ES-I3 (cell line): ENCODE data around the gene PRR20G.

ENCODE experiments used
- H3K36me3 ChIP-seq: 2 replicates; pipeline ENCODE4 v1.6.1; 2013; ENCODE audit warnings: mild to moderate bottlenecking, low read length, control low read depth, moderate library complexity; ENCODE audit not compliant: insufficient read depth
- H3K4me1 ChIP-seq: 2 replicates; pipeline ENCODE4 v1.6.1; 2013; ENCODE audit warnings: mild to moderate bottlenecking, control low read depth, low read length; ENCODE audit not compliant: insufficient read depth
- H3K9ac ChIP-seq: 2 replicates; pipeline ENCODE4 v1.6.1; 2013; ENCODE audit warnings: low read depth, mild to moderate bottlenecking, low read length, moderate library complexity
- H3K9me3 ChIP-seq: 2 replicates; pipeline ENCODE4 v1.6.1; 2013; ENCODE audit warnings: mild to moderate bottlenecking, low read length, moderate library complexity; ENCODE audit not compliant: control insufficient read depth, insufficient read depth

PRR20G gene

DNA sequence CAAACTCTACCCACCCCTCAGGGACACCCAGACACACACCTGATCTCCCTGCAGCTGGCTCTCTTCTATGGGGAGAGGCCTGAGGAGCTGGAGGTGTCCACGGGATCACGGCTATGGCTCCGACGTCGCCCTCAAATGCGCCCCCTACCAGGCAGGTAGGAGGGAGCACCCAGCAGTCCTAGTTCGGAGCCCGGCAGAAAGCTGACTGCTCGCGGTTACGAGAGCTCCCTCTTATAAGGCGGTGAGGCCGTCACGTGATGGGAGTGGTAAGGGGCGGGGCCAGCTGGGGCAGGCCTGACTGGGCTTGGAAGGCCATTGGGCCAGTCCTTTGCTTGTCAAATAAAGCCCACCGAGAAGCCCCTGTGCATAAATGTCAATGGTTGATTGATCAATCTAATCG is at the start of gene PRR20G:
TSS of gene PRR20G (minus strand) at position 207 of the 400 bp plus-strand sequence. CDS start 681 bp downstream, outside the sequence.
- Histone ChIP-seq H3K4me1 (no peaks in the 10 kb centered on the region), H3K9me3 (no peaks in the 10 kb centered on the region; the same call in 1 of the 2 replicates), H3K36me3 (no peaks in the 10 kb centered on the region), H3K9ac (no peak within 1 kb of the TSS)

- no peaks in the 10 kb centered on the region for H3K4me1 ChIP-seq
These were observed 49.2 kb upstream of the PRR20G start for GRCh38 chr3:127337001-127337400.

GRCh38 chr3:127336101-127336500 is 48.3 kb upstream of the PRR20G start:
- Histone ChIP-seq H3K4me1 (no peaks in the 10 kb centered on the region), H3K36me3 (no peaks in the 10 kb centered on the region), H3K9me3 (no peaks in the 10 kb centered on the region), H3K9ac (no peak overlapping the region)

More at GRCh38 chr3:127337001-127337400, 49.2 kb upstream of the PRR20G start:
- no peak overlapping the region for H3K9ac ChIP-seq
- H3K36me3 ChIP-seq, result no peaks in the 10 kb centered on the region
- H3K9me3 ChIP-seq, result no peaks in the 10 kb centered on the region

DNA sequence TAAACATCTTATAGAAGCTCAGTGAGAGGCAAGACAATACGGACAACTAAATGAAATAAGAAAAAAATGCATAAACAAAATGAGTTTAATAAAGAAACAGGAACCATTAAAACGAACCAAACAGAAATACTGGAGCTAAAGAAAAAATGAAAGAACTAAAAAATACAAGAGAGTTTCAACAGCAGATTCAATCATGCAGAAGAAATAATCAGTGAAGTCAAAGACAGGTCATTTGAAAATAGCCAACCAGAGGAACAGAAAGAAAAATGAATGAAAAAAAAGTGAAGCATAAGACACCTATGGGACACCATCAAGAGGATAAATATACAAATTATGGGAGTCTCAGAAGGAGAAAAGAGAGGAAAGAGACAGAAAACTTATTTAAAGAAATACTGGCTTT is 42.5 kb upstream of the PRR20G start:
- H3K9me3 ChIP-seq, result no peaks in the 10 kb centered on the region
- no peak overlapping the region for H3K9ac ChIP-seq
- no peaks in the 10 kb centered on the region for H3K4me1 ChIP-seq
- H3K36me3 ChIP-seq, result no peaks in the 10 kb centered on the region

DNA sequence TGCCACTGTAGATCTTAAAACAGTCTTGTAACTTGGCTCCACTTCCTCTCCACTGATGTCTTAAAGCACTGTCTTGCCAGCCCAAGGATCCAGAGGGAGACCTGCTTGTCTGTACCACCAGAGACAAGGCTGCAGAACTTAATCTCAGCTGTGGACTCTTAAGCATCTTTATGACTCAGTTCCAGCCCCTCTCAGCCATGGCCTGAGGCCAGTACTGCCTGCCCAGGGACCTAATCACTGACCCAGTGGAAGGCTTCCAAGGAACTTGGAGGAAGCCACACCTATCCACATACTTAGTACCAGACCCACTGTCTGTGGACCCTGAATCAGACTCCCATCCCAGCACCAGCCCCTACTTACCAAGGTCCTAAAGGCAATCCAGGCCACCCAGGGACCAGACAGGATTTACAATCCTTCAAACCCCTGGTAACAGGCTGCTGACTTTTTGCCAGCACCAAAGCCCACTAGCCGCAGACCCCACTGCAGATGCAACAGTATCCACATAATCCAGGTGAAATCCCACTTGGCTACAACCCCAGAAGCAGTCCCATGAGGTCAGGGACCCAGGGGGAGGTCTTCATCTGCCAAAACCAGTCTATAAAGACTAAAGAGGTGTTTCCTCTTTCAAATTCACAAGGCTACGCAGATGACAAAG is 41.9 kb upstream of the PRR20G start:
- H3K36me3 ChIP-seq, result no peaks in the 10 kb centered on the region
- no peaks in the 10 kb centered on the region for H3K9me3 ChIP-seq
- no peaks in the 10 kb centered on the region for H3K4me1 ChIP-seq
- H3K9ac ChIP-seq, result no peak overlapping the region

DNA sequence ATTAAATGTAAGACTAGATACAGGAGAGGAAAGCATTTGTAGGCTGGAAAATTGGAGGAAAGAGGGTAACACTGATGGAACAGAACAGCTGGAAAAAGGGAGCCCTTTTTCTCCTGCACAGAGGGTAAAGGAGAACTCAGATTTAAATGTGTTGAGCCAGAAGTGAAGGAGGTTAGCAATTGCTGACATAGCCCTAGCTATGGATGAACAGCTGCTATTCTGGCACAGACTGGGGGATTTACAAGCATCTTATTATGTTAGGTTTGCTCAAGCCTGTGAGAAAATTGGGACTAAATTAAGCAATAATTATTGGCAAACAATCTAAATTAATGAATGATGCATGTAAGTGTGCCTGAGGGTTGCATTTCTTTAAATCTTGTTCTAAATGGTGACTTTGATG is 40.6 kb upstream of the PRR20G start:
- H3K9ac ChIP-seq, result no peak overlapping the region
- no peaks in the 10 kb centered on the region for H3K36me3 ChIP-seq
- no peaks in the 10 kb centered on the region for H3K9me3 ChIP-seq
- H3K4me1 ChIP-seq, result no peaks in the 10 kb centered on the region

DNA sequence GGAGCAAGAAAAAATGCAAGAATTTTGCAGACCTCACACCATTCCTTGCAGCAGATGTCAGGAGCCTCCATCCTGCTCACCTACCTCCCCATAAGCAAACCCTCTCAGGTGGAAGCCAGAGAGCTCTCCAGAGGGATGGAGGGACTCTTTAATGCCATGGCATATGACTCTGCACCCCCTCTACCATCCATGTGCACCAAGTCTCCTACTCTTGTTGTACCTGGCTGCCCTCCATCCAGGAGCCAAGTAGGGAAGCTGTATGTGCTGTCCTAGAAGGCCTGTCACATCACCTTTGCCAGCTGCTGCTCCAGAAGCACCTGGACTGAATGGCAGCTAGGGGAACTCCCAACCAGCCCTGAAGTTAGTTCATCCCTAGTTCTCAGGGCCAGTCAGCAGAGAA is 38.5 kb upstream of the PRR20G start:
- Histone ChIP-seq H3K9me3 (no peaks in the 10 kb centered on the region), H3K4me1 (no peaks in the 10 kb centered on the region)

DNA sequence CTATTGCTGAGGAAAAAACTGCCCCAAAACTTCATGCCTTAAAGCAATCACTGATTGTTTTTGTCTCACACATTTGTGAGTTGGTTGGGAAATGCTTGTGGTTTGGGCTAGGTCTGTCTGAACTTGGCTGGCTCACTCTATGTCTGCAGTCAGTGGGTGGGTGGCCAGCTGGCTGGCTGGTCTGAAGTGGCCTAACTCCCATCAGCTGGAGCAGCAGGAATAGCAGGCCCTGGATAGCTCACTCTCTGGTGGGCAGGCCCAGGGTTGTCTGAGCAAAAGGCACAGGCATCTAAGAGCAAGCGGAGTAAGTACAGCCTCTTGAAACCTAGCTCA is 37.7 kb upstream of the PRR20G start:
- no peaks in the 10 kb centered on the region for H3K36me3 ChIP-seq
- H3K9ac ChIP-seq, result no peak overlapping the region
- no peaks in the 10 kb centered on the region for H3K4me1 ChIP-seq
- H3K9me3 ChIP-seq, result no peaks in the 10 kb centered on the region

More for the DNA sequence above, 38.5 kb upstream of the PRR20G start:
- Histone ChIP-seq H3K9ac (no peak overlapping the region), H3K36me3 (no peaks in the 10 kb centered on the region)

DNA sequence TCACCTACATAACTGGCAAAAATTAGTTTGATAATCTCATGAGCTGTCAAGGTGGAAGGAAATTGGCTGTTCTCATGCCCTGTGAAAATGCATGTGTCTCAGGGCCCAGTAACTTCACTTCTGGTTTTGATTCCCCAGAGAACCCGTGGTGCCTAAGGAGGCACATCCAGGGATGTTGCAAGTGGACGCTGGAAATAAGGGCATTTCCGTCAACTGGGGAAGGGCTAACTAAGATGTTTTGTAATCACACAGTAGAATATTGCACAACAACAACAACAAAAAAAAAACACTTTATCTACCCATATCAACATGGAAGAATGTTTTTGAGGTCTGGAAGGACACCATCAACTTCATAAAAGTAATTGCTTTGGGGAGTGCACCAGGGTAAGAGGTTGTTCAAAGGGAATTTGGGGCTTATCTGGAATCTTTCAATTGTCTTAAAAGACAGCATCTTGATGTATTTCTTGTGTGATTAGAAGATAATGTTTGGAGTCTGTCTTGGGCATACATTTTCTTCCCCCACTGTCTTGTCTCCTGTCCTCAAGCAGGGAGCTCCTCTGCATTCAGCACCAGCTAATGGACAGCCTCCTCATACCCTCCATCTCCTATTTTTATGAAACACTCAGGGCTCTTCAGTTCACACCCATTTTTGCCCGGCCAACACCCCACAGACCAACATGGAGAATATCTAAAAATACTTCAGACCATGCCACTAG is 37.2 kb upstream of the PRR20G start:
- no peaks in the 10 kb centered on the region for H3K4me1 ChIP-seq

GRCh38 chr3:127324076-127324475 is 36.2 kb upstream of the PRR20G start:
- Histone ChIP-seq H3K9ac (no peak overlapping the region), H3K4me1 (no peaks in the 10 kb centered on the region), H3K36me3 (no peaks in the 10 kb centered on the region), H3K9me3 (no peaks in the 10 kb centered on the region)

More for the DNA sequence above, 37.2 kb upstream of the PRR20G start:
- Histone ChIP-seq H3K36me3 (no peaks in the 10 kb centered on the region), H3K9me3 (no peaks in the 10 kb centered on the region), H3K9ac (no peak overlapping the region)

GRCh38 chr3:127323581-127323980 is 35.7 kb upstream of the PRR20G start:
- H3K9ac ChIP-seq, result no peak overlapping the region
- no peaks in the 10 kb centered on the region for H3K4me1 ChIP-seq
- no peaks in the 10 kb centered on the region for H3K9me3 ChIP-seq
- H3K36me3 ChIP-seq, result no peaks in the 10 kb centered on the region

DNA sequence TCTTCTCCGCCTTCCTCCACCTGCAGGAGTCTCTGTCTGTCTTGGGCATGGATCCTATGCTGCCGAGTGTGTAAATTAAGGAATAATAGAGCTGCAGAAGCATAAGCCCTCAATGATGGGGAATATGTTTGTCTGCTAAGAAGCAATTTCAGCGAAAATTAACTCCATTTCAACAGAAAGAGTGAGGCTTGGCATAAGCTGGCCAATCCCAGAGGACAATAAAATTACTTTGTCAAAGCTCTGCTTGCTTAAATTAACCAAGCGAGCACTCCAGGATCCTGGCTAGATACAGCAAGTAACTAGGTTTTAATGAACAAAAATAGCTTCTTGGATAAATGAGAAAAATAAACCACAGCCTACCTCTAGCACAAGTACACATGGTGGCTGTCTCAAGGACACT is 33.5 kb upstream of the PRR20G start:
- Histone ChIP-seq H3K4me1 (no peaks in the 10 kb centered on the region), H3K9me3 (no peaks in the 10 kb centered on the region), H3K9ac (no peak overlapping the region), H3K36me3 (no peaks in the 10 kb centered on the region)

DNA sequence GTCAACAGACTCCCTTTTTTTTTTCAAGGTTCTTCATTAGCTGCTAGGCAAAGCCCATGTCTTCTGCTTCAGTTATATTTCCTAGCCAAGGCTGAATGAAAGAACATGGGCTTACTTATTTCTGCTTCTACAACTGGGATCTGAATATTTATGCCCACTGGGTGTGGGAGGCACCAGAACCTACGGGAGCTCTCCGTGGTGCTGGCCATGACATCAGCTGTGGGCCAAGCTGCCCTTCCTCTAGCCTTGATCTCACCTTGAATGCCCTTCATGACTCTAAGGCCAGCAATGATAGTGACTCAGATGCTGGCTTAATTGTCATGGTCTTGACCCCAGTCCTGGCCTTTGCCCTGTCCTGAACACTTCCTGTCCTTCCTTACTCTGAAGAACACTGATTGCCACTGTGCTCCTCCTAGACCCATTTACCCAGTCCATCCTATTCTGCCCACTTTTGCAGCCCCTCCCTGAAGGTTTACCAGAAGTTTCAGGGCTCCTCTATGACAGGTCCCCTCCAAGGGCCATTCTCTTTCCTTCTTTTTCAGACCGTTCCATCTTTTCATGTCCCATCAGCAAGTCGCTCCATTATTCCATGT is 32.8 kb upstream of the PRR20G start:
- H3K36me3 ChIP-seq, result no peaks in the 10 kb centered on the region
- H3K9me3 ChIP-seq, result no peaks in the 10 kb centered on the region
- H3K4me1 ChIP-seq, result no peaks in the 10 kb centered on the region
- no peak overlapping the region for H3K9ac ChIP-seq

DNA sequence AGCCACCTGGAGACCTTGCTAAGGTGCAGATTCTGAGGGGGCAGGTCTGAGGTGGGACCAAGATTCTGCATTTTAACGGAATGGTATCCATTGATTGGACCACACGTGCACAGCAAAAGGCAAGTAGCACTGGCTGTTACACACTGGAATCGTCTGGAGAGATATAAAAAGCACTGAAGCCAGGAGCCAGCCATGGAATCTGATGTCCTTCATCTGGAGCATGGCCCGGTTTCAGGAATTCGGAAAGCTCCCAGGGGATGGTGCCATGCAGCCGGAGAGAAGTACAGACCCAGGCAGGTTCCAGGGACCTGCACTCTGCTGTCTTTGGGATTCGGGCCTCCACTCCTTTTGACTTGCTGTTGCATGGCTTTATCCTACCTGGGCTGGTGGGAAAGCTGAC is 28.8 kb upstream of the PRR20G start:
- Histone ChIP-seq H3K9ac (no peak overlapping the region), H3K36me3 (no peaks in the 10 kb centered on the region), H3K4me1 (no peaks in the 10 kb centered on the region), H3K9me3 (no peaks in the 10 kb centered on the region)

GRCh38 chr3:127312818-127313217 is 25.0 kb upstream of the PRR20G start:
- no peaks in the 10 kb centered on the region for H3K9me3 ChIP-seq
- H3K4me1 ChIP-seq, result no peaks in the 10 kb centered on the region
- no peak overlapping the region for H3K9ac ChIP-seq
- no peaks in the 10 kb centered on the region for H3K36me3 ChIP-seq
